Stimulated activated CD4-positive, alpha-beta T cell treated with anti-CD3 and anti-CD28 coated beads, Interleukin-15, amount 100 ng/mL, for 48 hours (primary cell): ENCODE results near the gene NFATC2.
"Not testable (repeated sequence)": the region's sequence is repeated elsewhere in the genome, so short reads cannot be mapped to it uniquely, and the experiment has no call there.

Experiments
- DNase-seq, 2 donors: peaks; one replicate each; pipeline ENCODE4 v3.0.0-alpha.2; 2020; ENCODE audit warnings: low read depth in 2 of 2

NFATC2 gene

DNA sequence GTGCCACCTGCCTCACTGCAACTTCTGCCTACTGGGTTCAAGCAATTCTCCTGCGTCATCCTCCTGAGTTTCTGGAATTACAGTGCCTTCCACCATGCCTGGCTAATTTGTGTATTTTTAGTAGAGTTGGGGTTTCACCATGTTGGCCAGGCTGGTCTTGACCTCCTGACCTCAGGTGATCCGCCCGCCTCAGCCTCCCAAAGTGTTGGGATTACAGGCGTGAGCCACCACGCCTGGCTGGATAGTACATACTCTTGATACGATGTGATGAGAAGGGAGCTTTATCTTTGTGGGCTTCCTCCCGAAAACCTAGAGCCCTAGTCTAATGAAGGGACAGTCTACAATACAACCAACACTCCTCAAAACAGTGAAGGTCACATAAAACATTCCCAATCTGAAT is 2.4 kb downstream of the NFATC2 start:
- DNase-seq, result not testable (repeated sequence)

DNA sequence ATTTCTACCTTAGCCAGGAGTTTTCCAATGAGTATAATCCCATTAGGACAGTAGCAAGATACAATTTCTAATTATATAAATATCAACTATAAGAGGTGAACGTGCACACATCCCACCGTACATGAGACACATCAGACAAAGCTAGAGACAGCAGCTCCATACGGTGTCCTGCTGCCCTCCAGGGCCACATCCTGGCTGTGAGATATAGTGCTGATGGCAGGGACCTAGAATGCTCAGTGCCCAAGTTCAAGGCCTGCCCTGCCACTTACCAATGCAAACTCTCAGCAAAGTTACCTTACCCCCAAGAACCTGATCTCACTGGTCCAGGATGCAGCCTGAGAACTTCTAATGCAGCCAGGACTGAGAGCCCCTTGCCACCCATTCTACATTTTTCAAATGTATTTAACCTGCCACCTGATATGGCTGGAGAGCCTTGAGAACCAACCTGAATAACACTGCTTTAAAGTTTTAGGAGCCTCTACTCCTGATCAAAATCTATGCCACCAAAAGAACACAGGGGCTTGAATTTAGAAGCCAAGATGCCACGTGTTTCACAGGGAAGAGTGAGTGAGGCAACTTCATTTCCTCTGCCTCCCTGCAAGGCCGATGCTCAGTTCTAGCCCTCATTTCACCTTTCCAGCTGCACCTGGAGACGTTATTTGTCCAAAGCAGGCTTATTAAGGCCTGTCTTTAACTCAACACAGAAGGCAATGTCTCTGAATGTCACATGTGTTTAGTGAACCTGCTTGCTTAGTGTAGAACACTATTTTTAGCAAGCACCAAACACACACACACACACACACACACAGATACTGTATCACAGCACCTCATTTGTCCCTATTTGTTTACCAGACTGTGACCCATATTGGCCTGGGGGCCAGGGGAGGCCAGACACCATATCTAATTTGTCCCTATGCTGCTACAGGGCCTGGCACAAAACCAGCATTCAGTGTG is 6.1 kb downstream of the NFATC2 start:
- DNase-seq, result no peak

DNA sequence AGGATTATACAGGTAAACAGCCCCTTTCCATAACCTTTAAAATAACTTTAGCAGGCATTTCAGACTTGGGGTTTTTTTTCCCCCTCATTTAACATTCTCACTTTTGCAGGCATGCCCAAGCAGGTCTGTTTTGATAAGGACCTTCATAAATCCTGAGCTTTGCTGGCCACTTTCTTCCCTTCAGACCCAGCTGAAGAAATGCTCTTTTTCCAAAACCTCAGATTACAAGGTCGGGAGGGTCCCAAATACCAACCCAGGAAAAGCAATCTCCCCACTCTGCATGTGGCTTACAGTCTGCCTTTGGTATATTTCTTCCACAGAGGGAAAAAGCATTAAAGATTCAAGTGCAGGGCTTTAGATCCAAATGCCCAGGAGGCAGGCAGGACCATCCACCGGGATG is 6.8 kb downstream of the NFATC2 start:
- DNase-seq, result no peak

DNA sequence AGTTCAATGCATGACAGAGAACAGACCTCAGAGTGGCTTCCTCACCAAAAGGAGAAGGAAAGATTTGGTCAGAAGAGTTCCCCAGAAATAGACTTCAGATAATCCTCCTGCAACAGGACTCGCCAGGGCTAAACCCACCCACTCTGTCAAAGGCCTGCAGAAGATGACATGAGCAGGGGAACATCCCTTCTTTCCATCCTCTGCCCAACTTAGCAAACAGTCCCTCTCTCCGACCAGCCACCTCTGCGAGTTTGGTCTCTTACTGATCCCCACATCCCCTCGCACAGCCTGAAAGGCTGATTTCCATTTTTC is 7.5 kb downstream of the NFATC2 start:
- DNase-seq, result peak in 1 of 2 donors; percentile 25

DNA sequence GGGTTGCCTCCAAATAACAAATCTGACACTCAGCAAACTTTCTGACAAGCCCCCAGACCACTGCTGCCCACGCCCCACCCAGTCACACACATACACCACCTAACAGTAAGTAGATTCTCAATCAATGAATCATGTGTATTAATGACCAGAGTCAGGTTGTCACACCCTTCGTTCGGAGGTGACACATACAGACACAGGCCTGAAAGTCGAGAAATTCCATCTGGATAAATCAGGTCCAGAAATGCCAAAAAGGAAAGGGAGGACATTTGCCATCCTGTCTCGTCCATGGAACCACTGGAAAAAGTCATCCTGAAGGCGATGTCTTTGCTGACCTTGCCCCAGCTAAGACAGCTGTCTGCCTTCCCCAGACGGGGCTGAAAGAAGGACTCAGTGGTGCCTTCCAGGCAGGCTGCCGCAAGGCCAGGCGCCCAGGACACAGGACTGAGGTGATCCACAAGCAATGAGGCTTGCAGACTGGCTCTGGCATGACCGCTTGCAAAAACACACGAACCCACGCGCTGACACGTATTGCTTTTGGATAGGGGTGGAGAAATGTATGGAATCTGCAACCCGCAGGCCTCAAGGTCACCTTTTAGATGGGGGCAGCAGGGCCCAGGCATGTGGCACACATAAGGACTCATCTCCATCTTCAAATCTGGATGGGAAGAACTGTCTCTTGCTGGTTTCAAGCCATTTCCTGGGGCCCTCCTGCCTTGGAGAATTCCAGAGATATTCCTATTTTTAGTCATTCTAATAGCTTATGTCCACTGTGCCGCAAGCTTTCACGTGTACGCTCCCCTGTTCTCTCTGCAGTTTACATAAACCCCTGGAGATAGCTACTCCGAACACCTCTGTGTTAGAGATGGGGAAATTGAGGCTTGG is 9.0 kb downstream of the NFATC2 start:
- DNase-seq, result no peak

DNA sequence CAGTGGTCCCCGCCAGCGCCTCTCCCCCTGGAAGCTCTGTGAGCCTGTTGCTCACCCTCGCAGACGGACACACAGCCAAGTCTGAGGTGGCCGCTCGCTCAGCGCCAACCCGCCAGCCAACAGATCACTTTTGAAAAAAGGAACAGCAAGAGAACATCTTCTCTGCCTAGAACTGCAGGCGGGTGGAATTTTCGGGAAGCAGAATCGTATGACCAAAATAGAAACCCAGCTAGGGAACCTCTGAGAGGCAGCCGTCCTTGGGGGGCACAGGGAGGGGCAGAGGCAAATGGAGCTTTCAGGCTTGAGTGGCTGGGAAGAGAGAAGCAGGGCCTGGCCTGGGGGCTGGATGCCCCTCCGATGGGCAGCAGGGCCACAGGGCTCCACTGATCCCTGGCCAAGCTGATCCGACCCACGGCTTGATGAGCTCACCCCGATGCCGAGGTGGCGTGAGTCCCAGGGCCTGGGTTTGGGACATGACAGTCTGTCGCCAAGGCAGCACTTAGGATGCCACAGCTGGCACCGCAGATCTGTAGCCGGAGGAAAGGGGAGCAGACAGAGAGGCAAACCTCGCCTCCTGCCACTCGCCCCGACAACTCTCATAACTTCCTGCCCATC is 9.8 kb downstream of the NFATC2 start:
- no peak for DNase-seq

DNA sequence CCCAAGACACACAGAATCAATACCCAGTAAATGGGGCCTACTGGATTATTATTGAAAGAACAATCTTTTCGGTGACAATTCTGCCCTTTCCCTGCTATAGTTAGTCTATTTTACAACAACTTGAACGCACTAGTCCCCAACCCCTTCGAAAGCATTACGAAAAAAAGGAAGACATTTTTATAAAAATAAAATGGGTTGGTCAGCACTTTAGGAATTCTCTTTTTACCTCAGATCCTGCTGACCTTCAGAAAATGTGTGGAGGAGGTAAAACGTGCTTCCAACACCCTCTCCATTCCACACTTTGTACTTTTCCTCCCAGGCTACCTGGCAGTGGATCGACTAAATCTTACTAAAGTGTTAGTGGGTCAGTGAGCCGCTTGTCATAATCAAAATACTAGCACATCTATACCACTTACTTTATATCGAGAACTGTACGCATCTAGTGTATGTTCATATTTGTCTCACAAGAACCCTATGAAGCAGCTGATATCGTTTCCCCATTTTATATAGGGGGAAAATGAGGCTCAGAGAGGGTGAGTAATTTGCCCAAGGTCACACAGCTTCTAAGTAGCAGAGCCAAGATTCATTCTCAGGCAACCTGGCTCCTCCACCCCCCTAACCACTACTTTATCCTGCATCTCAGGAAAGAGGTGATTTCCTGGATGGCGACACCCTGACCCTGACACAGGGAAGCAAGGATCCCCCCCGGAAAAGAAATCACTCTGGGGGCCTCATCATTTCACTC is 10.6 kb downstream of the NFATC2 start:
- DNase-seq, result no peak

DNA sequence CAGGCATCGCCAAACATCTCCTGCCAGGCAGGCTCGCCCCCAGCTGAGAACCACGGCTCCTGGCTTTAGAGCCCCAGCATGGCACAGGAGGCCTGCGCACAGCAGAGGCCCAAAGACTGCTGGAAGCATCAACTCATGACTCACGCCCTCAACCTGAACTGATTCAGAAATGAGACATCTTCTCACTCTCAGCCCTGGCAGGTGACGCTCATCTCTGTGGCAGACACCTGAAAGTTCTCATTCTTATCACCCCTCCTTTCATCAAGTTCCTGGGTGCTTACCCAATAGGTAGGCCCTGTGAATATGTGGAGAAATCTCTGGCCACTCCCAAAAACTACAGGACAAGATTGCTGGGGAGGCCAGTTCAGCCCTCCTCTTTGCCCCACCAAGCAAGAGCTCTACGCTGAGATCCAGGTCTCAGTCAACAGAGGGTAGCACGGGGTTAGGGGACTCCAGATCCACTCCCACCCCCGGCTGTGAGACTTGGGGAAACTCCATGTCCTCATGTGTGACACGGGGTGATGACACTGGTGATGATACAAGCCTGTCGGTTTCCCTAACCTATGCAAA is 11.3 kb downstream of the NFATC2 start:
- peak; percentile 80 to 81 for DNase-seq

DNA sequence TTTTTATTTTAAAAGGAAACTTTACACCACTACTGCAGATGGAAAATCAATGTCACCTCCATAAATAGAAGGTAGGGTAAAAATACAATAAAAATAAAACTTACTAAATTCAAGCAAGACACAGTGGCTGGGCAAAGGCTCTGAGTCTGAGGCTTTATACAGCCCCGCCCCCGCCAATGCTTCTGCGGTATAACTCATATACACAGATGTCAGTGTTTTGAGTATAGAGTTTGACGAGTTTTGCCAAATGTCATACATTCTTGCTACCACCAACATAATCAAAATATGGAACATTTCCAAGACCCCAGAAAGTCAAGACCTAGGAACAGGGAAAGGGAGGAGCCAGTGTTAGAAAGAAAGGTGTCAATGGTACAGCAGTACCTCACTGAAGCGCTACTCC is 12.8 kb downstream of the NFATC2 start:
- peak; percentile 72 to 78 for DNase-seq

DNA sequence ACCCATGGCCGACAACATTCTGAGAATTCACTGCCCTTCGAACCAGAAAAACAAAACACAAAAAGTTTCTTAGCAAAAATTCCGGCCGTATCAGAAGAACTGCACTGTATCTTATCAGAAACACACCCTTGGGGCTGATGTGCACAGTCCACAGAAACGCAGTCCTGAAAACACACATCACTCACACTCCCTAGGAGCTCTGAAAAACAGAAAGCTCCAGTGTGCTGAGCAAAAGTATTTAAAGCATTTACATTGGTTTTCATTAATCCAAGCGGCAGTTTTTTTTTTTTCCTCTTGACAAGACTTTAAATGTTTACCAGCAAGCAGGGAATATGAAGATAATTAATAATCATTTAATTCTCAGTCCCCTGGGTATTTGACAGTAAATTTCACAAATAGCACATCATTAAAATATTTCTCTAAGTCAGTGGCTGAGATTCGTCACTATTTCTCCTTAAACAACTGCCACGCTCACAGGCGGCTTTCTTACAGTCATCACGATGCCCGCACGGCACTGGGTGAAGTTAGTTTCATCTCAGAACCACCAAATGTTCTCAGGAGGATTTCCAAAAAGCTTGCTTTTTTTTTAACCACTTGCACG is 13.3 kb downstream of the NFATC2 start:
- DNase-seq, result peak; percentile 52 to 59

DNA sequence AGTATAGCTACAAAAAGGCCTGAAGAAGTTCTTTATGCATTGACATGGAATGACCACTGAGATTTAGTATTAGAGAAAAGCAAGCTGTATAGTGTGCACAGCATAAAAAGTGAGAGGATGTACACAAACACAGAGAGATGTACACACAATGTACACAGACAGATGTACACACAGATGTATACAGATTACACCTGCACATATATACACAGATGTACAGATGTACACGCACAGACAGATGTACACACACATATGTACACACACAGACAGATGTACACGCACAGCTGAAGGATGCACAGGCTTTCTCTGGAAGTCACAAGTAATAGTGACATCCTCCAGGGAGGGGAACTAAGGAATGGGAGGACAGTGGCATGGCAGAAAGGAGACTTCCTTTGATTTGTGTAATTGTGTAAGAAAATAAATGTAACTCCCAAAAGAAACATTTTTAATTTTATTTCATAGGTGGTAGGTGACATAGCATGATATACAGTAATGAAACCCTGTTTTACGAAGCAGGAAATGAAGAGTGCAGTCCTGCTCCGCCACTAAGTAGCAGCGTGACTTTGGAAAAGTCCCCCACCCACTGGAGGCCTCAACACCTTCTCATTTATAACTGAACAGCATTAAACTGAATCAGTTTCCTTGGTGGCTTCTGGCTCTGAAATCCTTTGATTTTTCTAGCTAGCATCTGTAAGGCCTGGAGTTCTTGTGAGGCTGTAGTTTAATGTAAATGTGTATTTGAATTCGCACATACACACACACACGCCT is 14.1 kb downstream of the NFATC2 start:
- peak; percentile 51 to 56 for DNase-seq

DNA sequence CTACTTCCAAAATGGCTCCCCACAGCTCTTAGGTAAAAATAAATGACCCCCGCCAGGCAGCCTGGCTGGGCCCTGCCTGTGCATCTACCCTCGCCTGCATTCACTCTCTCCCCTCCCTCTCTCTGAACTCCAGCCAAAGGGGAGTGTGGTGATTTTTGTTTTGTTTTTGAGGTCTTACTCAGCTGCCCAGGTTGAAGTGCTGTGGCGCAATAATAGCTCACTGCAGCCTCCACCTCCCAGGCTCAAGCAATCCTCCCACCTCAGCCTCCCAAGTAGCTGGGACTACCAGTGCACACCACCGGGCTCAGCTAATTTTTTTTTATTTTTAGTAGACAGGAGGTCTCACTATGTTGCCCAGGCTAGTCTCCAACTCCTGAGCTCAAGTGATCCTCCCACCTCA is 15.8 kb downstream of the NFATC2 start:
- DNase-seq, result no peak

DNA sequence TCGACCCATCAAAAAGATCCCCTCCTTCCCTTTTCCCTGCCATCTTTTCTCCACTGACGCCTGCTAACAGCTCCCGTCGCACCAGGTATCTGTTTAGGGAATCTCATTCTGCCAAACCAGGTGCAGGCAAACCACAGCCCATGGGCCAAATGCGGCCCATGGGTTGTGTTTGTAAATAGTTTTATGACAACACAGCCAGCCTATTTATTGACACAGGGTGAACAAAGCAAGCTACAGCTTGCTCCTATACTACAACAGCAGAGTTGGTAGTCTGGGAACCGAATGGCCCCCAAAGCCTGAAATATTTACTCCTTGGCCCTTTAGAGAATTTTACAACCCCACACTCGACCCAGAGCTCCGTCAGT is 16.4 kb downstream of the NFATC2 start:
- no peak for DNase-seq

DNA sequence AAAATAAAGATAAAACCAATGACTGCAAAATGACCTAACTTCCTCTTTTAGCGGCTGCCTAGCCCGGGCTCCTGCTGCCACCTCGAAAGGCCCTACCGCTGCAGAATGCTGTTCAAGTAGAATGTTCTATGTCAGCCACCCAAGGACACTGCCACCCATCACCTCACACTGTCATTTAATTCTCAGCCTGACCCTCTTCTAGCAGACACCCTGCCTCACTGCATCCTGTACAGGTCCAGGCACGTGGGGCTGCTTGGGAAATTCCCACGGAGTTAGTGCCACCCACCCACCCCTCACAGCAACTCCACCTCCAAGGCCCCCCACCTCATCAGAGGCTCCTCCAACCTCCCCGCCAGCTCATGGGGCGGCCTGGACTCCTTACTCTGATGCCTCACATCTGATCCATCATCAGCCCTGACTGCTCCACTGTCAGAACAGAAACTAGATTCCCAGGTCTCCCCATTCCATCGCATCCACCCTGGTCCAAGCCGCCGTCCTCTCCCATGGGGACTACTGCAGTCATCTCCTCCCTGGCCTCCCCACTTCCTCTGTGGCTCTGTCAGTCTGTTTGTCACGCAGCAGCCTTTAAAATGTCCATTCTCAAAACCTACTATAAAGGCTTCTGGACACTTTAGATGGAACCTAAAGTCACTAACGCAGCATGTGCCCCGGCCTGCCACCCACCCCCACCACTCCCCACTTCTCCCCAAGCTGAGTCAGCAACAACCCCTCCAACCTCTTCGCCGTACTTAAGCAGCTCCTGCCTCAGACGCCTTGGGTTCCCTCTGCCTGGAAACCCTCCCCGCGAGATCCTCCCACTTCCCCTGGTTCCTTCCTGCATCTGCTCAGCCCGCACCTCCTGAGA is 17.0 kb downstream of the NFATC2 start:
- DNase-seq, result peak; percentile 30 to 34

DNA sequence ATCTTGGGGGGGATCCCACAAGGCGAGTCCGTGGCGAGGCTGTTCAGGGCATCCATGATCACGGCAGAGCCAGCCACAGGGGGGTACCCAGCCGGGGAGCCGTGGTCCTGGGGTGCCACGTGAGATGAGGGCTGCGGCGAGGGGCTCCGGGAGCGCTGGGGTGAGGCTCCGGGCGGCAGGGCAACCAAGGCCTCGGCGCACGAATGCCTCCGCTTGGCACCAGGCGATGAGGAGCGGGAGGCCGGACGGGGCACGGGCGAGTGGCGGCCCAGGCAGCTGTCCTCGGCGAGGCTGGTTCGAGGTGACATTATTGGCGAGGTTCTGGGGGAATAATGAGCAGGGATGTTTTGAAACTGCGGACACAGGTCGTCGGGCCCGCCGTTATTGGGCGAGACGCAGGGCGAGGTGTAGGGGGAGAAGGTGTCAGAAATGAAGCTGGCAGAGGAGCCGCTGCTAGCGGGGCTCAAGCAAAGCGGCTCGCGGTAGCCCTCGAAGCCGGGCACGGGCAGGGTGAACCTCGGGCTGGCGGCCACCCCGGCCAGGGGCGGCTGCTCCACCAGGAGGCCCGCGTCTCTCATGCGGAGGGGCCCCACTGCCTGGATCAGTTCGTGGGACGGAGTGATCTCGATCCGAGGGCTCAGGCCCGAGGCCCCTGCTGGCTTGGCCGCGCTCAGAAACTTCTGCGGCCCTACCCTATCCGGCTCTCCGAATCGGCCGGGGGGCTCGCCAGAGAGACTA is 19.1 kb downstream of the NFATC2 start:
- DNase-seq, result no peak

DNA sequence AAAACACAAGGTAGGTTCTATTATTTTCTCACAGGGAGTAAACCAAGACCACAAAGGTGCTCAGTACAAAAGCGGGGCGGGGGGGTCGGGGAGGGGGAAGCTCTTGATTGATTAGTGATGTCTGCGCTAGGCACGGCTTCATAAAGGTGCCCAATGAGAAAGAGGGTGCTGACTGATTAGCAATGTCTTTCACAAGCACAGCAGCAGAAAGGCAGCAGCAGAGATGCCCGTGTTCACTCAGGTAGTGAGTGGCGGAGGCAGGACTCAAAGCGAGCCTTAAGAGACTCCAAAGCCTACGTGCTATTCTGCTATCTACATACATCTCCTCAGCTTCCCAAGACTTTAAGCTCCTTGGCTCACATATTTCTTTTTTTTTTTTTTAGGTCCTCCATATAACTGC is 20.3 kb downstream of the NFATC2 start:
- no peak for DNase-seq

DNA sequence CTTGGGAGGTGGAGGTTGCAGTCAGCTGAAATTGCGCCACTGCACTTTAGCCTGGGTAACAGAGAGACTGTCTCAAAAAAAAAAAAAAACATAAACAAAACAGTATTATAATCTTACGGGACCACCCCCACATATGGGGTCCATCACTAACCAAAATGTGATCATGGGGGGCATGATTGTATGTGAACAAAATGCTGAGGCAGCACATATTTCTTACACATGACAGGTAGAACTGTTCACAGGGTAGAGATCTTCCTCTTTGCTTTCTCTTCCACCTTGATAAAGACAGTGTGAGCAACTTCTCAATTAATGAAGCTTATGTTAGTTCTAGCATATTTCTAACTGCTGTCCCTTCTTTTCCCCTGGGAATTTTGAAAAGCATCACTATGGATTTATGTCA is 24.7 kb downstream of the NFATC2 start:
- no peak for DNase-seq

DNA sequence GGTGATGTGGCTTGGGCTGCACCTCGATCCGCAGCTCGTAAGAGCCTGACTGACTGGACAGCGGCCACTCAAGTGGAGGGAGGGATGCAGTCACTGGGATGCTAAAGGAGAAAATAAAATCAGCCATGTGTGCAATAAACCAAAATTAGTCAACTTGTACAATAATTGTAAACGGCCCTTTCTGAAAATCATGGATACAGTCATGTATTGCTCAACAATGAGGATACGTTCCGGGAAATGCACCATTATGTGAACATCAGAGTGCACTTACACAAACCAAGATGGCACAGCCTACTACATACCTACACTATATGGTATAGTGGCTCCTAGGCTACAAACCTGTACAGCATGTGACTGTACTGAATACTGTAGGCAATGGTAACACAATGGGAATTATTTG is 25.7 kb downstream of the NFATC2 start:
- no peak for DNase-seq

DNA sequence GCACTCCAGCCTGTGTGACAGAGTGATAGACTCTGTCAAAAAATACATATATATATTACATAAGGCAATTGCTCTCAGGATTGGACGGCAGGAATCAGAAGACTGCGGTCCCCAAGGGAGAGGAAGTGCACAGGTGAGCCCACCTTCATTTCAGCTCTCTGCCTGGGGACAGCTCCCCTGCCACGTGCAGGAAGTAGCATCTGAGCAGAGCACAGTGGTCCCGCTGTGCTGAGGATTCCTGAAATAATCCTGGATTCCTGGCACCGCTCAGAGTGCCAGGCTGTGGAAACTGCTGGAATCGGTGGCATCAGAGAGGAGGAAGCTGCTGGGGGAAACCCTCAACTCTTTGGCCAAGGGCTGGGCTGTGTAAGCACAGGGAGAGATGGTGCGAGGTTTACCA is 27.7 kb downstream of the NFATC2 start:
- no peak for DNase-seq
